Activated CD8-positive, alpha-beta T cell treated with anti-CD3 and anti-CD28 coated beads for 36 hours (primary cell): ENCODE results near the gene TXK. TPM values are rescaled to one million over a fixed set of nuclear protein-coding genes. Genes with fewer than 3 reads are reported as not detected.

Experiments
- ATAC-seq: fragments of 200-7000 bp; cut with Tn5 transposase; one replicate; pipeline ENCODE4 v1.10.0; 2021; ENCODE audit warnings: mild to moderate bottlenecking, moderate library complexity
- CTCF ChIA-PET: fragments of 350-600 bp; sonication (Branson Sonifier 250); formaldehyde crosslinking; loops from one replicate; lab custom pipeline; 2021; ENCODE audit warnings: antibody characterized with exemption; lab: Charles Lee
- POLR2A ChIA-PET: fragments of 350-600 bp; sonication (Branson Sonifier 250); formaldehyde crosslinking; loops from one replicate; lab custom pipeline; 2021; ENCODE audit warnings: antibody characterized with exemption; lab: Charles Lee
- DNase-seq: peaks from one replicate; pipeline ENCODE4 v3.0.0-alpha.2; 2020
- H3K27ac Mint-ChIP-seq: one replicate; pipeline ENCODE4 v1.8.0; 2021; ENCODE audit warnings: mild to moderate bottlenecking, mixed read lengths
- H3K27me3 Mint-ChIP-seq: one replicate; pipeline ENCODE4 v1.8.0; 2021; ENCODE audit warnings: mixed read lengths
- H3K36me3 Mint-ChIP-seq: one replicate; pipeline ENCODE4 v1.8.0; 2021; ENCODE audit warnings: low read depth, mixed read lengths
- H3K4me1 Mint-ChIP-seq: one replicate; pipeline ENCODE4 v1.8.0; 2021; ENCODE audit warnings: low read depth, mixed read lengths
- H3K4me3 Mint-ChIP-seq: one replicate; pipeline ENCODE4 v1.8.0; 2021; ENCODE audit warnings: mild to moderate bottlenecking, moderate library complexity, mixed read lengths
- H3K9me3 Mint-ChIP-seq: one replicate; pipeline ENCODE4 v1.8.0; 2021; ENCODE audit warnings: mixed read lengths
- intact Hi-C: fragments of 100-400 bp; cut with micrococcal nuclease; formaldehyde crosslinking; loops from one replicate; pipeline ENCODE4 v1.10.0; 2022
- total RNA-seq, 2 experiments: library from RNA; stranded (reverse); gene quantifications; one replicate each; pipeline ENCODE4 v1.2.3, GENCODE V29; 2021
- TF ChIP-seq, protein P1 (sequence below): fragments of 200-600 bp; IDR thresholded peaks from one replicate; pipeline ENCODE4 v1.8.0; 2022; ENCODE audit warnings: antibody characterized with exemption, mild to moderate bottlenecking

The TXK gene
- total RNA-seq, 2 experiments from 2014 or later = 20.6 to 23.5 TPM

DNA sequence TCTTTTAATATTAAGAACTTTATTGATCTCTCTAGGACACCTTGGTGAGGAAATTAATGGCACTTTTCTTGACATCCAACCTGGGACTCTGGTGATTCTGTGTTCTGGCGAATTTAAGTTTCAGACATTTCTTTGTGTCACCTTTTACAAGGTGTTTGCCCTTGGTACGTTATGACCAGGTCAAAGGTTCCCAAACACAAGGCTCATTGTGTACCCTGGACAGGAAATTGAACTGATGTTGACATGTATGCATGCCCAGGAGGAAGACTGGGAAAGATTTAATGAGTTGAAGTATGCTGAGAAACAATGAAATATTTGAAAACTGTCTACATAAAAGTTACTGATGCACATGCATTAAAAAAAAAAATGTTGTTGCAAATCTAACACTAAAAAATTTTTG lies 95.4 kb downstream of the TXK start:
- TF ChIP-seq, protein P1, sequence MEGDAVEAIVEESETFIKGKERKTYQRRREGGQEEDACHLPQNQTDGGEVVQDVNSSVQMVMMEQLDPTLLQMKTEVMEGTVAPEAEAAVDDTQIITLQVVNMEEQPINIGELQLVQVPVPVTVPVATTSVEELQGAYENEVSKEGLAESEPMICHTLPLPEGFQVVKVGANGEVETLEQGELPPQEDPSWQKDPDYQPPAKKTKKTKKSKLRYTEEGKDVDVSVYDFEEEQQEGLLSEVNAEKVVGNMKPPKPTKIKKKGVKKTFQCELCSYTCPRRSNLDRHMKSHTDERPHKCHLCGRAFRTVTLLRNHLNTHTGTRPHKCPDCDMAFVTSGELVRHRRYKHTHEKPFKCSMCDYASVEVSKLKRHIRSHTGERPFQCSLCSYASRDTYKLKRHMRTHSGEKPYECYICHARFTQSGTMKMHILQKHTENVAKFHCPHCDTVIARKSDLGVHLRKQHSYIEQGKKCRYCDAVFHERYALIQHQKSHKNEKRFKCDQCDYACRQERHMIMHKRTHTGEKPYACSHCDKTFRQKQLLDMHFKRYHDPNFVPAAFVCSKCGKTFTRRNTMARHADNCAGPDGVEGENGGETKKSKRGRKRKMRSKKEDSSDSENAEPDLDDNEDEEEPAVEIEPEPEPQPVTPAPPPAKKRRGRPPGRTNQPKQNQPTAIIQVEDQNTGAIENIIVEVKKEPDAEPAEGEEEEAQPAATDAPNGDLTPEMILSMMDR = no peak
- ATAC-seq (no peak), DNase-seq (no peak)
- peaks cover 61% of the 10 kb centered on the region for H3K4me1 Mint-ChIP-seq
- no peak overlapping the region for H3K4me3 Mint-ChIP-seq
- peaks cover 6% of the 10 kb centered on the region for H3K9me3 Mint-ChIP-seq
- peaks cover 5% of the 10 kb centered on the region for H3K27me3 Mint-ChIP-seq
- peaks cover 15% of the 10 kb centered on the region for H3K36me3 Mint-ChIP-seq
- CTCF ChIA-PET = interaction anchor here (5.8 to 9.5 kb wide), 3 partner anchors 10 to 46 kb away, joined by 44 to 90 read pairs (median 86); no protein-coding TSS in a partner anchor
- intact Hi-C loops = no loop called here
- POLR2A ChIA-PET = no interaction called here
- no peak overlapping the region for H3K27ac Mint-ChIP-seq

DNA sequence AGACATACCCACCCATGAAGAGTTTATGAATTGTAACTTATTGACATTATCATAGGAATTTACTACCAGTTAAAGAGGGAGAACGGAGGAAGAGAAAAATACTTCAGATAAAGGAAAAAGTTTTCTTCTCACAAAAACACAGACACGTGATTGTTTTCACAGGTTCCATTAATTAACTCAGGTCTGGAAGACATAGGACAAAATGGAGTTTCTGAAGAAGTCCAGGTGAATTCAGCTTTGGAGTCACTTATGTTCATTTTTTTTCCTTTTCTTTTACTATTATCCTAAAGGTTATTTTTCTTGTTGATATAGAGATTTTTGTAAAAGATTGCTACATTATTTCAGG lies 97.0 kb downstream of the TXK start:
- ATAC-seq (no peak), DNase-seq (no peak)
- CTCF ChIA-PET = interaction anchor here (1.8 to 9.5 kb wide), 4 partner anchors 8 to 48 kb away, joined by 10 to 90 read pairs (median 65); no protein-coding TSS in a partner anchor
- Mint-ChIP-seq H3K27ac (no peak overlapping the region), H3K27me3 (peaks cover 5% of the 10 kb centered on the region), H3K4me1 (peaks cover 58% of the 10 kb centered on the region), H3K36me3 (peaks cover 15% of the 10 kb centered on the region), H3K9me3 (peaks cover 6% of the 10 kb centered on the region), H3K4me3 (no peak overlapping the region)
- TF ChIP-seq, protein P1 = no peak
- intact Hi-C loops = no loop called here
- POLR2A ChIA-PET = interaction anchor here (1.2 to 2.7 kb wide), 4 partner anchors 10 to 143 kb away, joined by 3 to 19 read pairs (median 4); no protein-coding TSS in a partner anchor

DNA sequence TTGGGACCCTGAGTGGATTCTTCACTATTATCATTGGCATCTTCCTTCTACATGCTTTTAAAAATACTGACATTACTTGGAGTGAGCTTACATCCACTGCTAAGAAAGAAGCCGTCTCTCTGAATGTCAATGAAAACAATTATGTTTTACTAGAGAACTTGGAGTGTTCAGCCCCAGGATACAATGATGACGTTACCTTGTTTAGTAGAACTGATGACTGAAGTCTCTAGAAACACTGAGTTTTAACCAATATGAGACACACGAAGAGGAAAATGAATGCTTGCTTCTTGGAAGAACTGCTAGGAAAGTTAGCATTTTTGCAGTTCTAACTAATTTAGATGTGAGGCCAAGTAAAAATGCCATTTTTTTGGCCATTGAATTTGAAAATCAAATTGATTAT lies 98.1 kb downstream of the TXK start:
- peaks cover 2% of the 10 kb centered on the region for H3K27me3 Mint-ChIP-seq
- ChIA-PET CTCF (interaction anchor here (0.9 to 9.5 kb wide), 11 partner anchors 9 to 94 kb away, joined by 3 to 90 read pairs (median 6); no protein-coding TSS in a partner anchor), POLR2A (interaction anchor here (0.6 to 2.7 kb wide), 9 partner anchors 9 to 144 kb away, joined by 3 to 19 read pairs (median 4); partner anchors contain the start of gene TXK)
- DNase-seq = no peak
- no peak overlapping the region for H3K4me3 Mint-ChIP-seq
- peaks cover 15% of the 10 kb centered on the region for H3K36me3 Mint-ChIP-seq
- intact Hi-C loops = loop anchor here (1.0 kb wide), 1 partner anchor 11 kb away; no protein-coding TSS in a partner anchor
- H3K27ac Mint-ChIP-seq = peak overlapping the region; percentile 85
- peaks cover 6% of the 10 kb centered on the region for H3K9me3 Mint-ChIP-seq
- peak; percentile 38 for ATAC-seq
- H3K4me1 Mint-ChIP-seq = peaks cover 52% of the 10 kb centered on the region
- TF ChIP-seq, protein P1 = no peak

GRCh38 chr4:48033825-48034413 lies 100.1 kb downstream of the TXK start:
- TF ChIP-seq, protein P1 = peak; percentile 87
- DNase-seq (peak; percentile 88), ATAC-seq (peak; percentile 72)
- peaks cover 60% of the 10 kb centered on the region for H3K4me1 Mint-ChIP-seq
- intact Hi-C loops = loop anchor here (2.0 to 5.0 kb wide), 2 partner anchors 13 to 53 kb away; no protein-coding TSS in a partner anchor
- no peak overlapping the region for H3K4me3 Mint-ChIP-seq
- peaks cover 15% of the 10 kb centered on the region for H3K36me3 Mint-ChIP-seq
- H3K27me3 Mint-ChIP-seq = peaks cover 2% of the 10 kb centered on the region
- H3K9me3 Mint-ChIP-seq = peaks cover 6% of the 10 kb centered on the region
- ChIA-PET CTCF (interaction anchor here (0.5 to 9.5 kb wide), 31 partner anchors 9 to 440 kb away, joined by 3 to 90 read pairs (median 5); partner anchors contain the start of genes CNGA1 and NIPAL1), POLR2A (no interaction called here)
- H3K27ac Mint-ChIP-seq = no peak overlapping the region

GRCh38 chr4:48033412-48033811 lies 100.6 kb downstream of the TXK start:
- ATAC-seq (no peak), DNase-seq (no peak)
- Mint-ChIP-seq H3K27me3 (no peaks in the 10 kb centered on the region), H3K27ac (no peak overlapping the region), H3K36me3 (peaks cover 15% of the 10 kb centered on the region), H3K4me1 (peaks cover 63% of the 10 kb centered on the region), H3K4me3 (no peak overlapping the region), H3K9me3 (peaks cover 6% of the 10 kb centered on the region)
- intact Hi-C loops = loop anchor here (2.0 to 5.0 kb wide), 2 partner anchors 13 to 54 kb away; no protein-coding TSS in a partner anchor
- TF ChIP-seq, protein P1 = no peak
- ChIA-PET POLR2A (no interaction called here), CTCF (interaction anchor here (0.7 to 9.5 kb wide), 18 partner anchors 8 to 135 kb away, joined by 3 to 90 read pairs (median 7); no protein-coding TSS in a partner anchor)
